HG03108 (cell line): ENCODE measurements around the gene UNC119B.
A peak's percentile ranks its signal among the peaks of the same experiment; 100 is the strongest.
"Not testable (repeated sequence)": the region's sequence is repeated elsewhere in the genome, so short reads cannot be mapped to it uniquely, and the experiment has no call there.

Source experiments
- ATAC-seq: cut with Tn5 transposase; IDR thresholded peaks from one replicate; pipeline ENCODE4 v1.9.1; 2021; ENCODE audit warnings: moderate library complexity; ENCODE audit not compliant: unreplicated experiment

The UNC119B gene

DNA sequence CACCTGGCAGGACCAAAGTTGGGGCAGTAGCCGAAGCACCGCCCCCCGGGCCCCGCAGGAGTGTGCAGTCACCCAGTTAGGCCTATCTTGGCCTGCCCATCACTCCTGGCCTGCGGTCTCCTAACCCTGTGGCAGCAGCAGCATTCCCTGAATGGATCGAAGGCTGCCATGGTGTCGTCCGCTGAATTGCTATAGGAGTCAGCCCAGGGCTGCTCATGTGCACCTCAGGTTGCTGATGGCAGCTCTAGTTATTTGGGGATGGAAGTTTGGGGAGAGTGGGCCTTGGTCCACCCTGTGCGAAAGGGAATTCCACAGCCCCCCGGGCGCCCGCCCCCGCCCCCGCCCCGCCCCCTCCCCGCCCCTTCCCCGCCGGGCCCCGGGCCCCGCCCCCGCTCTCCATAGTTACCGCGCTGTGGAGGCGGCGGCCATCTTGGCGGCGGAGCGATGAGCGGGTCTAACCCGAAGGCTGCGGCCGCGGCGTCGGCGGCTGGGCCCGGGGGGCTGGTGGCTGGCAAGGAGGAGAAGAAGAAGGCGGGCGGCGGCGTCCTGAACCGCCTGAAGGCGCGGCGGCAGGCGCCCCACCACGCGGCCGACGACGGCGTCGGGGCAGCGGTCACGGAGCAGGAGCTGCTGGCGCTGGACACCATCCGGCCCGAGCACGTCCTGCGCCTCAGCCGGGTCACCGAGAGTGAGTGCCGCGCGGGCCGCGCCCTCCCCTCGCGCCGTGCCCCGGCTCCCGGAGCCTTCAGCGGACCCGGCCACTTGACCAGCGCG is at the start of gene UNC119B:
UNC119B (plus strand) TSS at position 428 of the 774 bp plus-strand sequence; CDS start at position 445, 17 bp downstream.
- peak; percentile 52 for ATAC-seq

DNA sequence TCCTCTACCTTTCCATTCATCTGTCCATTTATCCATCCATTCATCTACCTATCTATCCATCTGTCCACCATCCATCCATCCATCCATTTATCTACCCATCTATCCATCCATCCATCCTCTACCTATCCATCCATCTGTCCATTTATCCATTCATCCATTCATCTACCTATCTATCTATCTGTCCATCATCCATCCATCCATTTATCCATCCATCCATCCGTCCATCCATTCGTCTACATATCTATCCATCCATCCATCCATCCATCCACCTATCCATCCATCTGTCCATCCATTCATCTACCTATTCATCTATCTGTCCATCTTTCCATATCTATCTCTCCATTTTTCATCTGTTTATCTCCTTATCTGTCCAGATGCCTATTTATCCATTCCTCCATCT is 48.8 kb upstream of the UNC119B start:
- no peak for ATAC-seq

DNA sequence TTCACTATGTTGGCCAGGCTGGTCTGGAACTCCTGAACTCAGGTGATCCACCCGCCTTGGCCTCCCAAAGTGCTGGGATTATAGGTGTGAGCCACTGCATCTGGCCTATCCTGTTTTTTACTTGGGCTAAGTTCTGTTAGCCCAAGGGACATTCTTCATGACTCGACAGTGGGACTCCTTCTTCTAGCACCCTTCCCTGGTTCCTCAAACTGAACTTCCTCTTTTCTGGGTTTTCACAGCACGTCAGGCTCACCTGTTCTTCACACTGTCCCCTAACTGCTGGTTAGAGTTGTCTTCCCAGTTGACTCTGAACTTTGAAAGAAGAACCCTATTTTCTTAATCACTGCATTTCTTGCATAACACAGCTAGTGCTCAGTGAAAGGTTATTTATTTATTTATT is 47.4 kb upstream of the UNC119B start:
- ATAC-seq, result no peak

DNA sequence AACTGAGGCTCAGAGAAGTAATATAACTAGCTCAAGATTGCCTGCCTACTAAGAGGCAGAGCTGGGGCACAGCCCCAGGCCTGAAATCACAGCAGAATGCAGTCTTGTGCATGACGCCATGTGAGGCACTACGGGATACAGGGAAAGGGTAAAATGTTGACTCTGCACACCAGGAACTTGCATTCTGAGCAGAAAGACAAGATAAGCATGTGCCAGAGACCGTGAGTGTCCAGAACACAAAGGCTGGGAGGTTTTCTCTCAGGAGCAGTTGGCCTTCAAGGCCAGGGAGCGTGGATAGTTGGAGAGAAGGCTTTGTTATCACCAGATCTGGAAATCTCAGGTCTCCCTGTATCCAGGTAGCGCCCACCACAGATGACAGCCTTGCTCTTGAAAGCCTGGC is 46.5 kb upstream of the UNC119B start:
- no peak for ATAC-seq

DNA sequence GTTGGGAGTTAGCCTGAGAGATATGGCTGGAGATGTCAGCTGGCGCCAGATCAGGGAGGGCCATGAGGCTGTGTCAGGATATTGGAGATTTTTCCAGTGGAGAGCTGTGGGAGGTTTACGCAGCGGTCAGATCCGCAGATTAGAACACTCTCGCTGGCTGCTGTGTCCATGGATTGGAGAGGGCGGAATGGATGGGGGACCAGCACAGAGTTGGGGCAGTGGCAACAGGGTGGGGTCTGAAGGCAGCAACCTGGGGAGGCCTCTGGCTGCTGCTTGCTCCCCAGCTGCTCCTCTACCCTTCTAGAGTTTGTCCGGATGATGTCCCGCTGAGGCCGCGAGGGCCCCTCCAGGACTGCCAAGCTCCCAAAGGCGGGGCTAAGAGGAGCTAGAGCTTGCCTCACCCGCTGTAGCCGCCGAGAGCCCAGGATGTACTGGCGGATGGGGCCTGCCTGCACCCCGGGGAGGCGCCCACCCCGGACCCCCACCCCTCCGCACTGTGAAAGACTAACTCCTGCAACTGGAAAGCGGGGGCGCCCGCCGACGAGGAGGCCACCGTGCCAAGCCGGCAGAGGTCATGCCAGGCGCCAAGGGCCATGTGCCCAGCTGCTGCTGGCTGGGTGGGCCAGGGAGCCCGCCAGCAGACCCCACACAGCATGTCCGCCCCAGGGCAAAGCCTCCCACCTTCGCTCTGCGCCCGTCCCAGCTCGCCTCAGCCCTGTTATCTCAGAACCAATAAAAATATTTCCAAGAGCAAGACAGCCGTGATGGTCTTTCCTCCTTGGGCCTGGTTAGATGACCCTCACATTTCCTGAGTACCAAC is 43.5 kb upstream of the UNC119B start:
- ATAC-seq, result no peak

DNA sequence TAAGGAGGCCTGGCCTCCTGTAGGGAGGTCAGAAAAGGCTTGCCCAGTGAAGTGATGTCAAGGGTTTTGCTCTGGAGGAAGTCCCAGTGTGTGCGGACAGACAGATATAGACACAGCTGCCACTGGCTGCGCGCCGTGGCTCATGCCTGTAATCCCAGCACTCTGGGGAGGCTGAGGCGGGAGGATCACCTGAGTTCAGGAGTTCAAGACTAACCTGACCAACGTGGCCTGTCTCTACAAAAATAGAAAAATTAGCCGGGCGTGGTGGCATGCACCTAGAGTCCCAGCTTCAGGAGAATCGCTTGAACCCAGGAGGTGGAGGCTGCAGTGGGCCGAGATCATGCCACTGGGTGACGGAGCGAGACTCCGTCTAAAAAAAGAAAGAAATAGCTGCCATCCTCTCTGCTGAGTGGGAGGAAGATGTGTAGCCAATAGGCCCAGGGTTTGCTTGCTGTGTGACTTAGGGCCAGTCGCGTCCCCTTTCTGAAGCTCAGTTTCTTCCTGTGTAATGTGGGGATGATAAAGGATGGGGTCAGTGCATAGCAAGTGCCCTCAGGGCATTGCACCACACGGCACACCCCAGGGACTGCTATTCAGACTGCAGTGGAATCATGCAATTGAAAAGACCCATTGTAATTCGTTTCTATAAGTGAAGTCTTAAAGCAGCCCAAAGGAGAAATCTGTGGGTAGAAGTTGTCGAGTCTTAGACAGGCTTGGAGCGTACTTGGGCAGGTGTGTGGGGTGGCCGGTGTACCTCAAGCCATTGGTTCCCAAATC is 42.0 kb upstream of the UNC119B start:
- ATAC-seq, result no peak

DNA sequence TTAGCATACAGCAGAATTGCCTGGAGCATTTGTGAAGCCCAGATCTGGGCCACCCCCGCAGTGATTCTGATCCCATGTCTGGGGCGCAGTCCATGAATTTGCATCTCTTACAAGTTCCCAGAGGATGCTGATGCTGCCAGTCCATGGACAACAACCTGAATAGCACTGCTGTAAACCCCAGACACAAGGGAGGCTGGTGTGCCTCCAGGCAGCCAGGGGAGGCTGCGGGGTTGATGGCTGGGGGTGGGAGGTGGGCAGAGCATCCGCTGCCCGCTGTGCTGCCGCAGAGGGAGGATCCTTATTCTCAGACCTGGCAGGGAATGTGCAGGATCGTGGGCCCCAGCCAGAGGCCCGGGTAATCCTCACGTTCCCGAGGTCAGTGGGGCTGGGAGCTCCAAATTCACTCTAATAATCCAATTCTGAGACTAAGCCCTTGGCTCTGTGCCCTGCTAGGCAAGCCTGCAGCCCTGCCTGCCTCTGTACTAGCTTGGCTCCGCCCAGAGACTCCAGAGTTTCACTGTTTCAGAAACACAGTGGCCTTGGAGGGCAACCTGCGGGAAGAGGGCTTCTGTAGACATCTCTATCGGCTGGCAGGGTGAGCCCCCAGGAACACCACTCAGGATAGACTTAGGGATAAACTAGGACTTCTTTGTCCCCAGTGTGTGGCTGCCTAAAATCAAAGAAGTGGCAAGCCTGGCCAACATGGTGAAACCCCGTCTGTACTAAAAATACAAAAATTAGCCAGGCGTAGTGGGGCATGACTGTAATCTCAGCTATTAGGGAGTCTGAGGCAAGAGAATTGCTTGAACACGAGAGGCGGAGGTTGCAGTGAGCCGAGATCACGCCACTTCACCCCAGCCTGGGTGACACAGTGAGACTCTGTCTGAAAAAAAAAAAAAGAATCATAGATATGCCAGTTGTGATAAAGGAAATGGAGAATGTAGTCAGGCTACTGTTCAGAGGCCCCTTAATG is 41.1 kb upstream of the UNC119B start:
- peak; percentile 52 for ATAC-seq

DNA sequence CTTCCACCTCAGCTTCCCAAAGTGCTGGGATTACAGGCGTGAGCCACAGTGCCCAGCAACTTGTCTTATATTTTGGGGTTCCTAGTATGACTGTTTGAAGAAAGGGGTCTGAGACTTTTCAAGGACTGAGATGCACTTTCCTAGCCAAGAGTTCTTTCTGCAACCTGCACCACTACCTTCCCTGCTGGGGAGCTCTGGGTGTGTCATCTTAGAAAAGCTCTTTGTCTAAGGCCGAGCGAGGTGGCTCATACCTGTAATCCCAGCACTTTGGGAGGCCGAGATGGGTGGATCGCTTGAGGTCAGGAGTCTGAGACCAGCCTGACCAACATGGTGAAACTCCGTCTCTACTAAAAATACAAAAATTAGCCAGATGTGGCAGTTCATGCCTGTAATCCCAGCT is 40.0 kb upstream of the UNC119B start:
- ATAC-seq, result not testable (repeated sequence)

DNA sequence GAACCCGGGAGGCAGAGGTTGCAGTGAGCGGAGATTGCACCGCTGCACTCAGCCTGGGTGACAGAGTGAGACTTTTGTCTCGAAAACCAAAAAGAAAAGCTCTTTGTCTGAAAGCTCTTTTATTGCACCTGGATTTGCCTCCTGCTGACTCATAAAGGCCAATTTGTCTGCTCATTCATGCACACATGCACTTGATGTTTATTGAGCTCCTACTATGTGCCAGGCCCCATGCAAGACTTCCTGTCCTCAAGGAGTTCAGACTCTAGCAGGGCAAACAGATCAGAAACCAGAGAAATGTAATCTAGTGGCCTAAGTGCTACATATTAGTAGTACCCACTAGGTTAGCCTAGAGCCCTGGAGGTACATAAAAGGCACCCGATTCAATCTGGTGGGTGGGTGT is 39.6 kb upstream of the UNC119B start:
- ATAC-seq, result no peak

DNA sequence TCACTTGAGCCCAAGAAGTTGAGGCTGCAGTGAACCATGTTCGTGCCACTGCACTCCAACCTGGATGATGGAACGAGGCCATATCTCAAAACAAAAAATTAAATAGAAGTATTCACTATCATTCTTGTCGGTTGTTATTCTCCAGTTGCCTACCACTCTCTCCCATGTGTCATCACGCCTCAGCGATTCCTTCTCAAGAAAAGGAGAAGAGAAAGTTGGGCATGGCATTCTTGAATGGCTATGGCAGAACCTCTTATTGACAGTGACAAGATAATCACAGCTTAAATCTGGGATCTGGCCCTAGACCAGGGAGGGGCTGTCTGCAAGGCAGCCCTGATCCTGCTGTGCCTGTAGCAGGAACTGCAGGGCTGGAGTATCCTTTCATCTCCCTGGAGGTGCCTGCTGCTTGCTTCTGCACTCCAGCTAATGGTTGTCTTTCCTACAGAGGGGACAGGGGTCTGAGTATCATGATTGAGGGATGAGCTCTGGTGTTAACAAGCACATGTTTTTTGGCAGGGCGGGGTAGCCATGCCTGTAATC is 36.1 kb upstream of the UNC119B start:
- ATAC-seq, result no peak

DNA sequence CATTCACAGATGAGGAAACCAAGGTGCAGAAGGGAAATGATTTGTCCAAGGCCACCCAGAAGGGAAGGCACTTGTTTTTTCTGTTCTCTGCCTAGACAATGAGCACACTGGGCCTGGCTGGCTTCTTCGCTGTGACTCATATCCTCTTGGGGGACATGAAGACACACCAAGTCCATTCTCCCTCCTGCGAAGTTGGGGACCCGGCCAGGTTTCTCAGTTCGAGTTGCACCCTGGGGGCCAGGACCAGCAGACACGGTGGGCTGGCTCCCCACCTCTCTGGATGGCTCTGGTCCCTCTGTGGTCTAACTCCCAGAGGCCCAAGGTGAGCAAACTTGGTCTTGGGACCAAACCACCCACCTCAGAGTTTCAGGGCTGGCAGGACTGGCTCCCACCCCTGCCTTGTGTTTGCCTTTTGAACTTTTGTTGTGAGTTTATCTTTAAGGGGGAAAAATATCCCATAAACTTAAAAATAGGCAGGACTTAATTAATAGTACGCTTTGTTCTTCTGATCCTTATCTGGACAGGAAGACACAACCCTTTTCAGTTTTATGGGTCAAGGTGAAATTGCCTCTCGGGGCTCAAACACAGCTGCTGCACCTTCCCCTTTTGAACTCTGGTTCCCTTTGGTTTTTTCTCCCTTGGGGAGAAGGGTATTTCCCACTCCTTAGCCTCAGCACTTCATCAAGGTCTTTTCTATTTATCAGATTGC is 32.3 kb upstream of the UNC119B start:
- ATAC-seq, result peak; percentile 59

DNA sequence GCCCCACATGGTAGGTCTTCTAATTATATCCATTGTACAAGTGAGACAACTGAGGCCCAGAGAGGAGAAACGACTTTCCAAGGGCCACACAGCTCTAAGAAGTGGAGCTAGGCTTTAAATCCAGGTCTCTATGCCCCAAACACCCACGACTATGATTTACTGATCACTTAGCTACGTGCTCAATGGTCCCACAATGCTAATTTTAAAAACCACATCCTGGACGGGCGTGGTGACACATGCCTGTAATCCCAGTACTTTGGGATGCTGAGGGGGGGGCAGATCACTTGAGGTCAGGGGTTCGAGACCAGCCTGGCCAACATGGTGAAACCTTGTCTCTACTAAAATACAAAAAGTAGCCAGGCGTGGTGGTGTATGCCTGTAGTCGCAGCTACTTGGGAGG is 31.7 kb upstream of the UNC119B start:
- peak; percentile 9 for ATAC-seq

DNA sequence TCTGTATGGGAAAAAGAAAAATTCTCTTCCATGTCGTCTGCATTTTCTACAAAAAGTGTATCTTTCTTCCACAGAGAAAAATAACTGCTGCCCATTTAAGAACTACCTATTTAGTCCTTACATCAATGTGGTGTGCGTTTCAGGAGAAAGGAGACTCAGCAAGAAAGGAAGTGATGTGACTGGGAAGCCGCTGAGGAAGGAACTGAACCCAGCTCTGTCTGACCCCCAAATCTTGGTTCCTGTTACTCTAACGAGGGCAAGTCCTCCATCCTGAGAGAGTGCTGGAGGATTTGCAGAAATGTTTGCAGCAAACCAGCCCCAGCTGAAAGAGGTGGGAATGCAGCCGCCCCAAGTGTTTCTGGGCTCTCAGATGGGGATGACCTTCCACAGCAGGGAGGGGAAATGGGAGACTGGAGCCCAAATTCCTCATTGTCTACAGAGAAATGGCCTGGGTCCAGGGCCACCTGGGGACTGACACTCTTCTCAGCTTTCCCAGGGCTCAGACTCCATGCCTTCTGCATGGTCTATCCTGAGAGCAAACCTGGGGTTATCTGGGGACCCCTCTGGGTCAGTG is 30.0 kb upstream of the UNC119B start:
- ATAC-seq, result no peak

DNA sequence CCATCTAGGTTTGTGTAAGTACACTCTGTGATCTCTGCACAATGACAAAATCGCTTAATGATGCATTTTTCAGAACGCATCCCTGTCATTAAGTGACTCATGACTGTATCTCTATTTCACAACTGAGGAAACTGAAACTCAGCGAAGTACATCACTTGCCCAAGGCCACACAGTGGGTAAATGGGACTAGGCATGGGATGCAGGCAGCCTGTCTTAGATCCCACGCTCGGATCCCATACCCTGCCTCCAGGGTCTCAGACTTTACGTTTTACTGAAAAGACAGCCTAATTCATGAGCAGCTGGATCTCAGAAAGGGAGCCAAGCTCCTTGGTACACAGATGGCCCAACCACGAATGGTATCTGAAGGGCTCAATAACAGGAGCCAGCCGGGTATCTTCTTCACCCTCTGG is 25.7 kb upstream of the UNC119B start:
- no peak for ATAC-seq

DNA sequence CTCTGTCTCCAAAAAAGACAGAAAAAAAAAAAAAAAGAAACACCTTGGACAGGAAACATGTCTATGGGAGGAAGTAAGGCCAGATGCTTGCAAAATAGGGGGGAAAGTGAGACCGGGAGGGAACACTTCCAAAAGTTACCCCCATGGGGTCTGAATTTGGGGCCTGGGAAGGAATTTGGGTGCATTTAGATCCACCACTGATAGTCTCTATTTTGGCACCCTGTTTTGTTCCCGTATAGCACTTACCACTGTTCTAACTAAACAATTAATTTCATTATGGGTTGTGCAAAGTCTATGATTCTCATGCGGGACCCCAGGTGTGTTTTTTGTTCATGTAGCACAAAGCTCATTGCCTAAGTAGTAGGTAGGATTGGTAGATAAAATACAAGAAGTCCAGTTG is 24.7 kb upstream of the UNC119B start:
- ATAC-seq, result no peak

DNA sequence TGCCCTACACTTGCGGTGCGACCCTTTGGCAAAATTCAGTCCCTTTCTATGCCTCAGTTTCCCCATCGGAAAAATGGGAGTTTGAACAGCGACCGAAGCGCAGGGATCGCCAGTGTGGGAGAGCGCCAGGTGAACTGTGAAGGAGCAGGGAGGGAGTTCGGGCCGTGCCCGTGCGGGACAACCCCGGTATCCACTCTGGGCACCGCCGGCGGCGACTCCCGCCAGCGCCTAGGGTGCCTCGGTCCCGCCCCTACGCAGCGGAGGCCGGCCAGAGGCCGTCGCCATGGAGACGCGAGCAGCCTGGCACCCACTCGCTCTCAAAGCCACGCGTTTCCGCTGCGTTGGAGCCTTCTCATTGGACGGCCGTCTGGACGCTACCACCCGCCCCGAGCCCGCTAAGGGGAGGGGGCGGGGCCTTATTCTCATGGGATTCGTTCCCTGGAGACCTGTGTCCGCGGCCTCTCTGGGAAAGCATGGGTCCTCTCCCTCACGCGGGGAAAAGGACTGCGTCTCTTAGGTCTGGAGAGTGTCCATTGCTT is 24.0 kb upstream of the UNC119B start:
- ATAC-seq, result peak; percentile 71

DNA sequence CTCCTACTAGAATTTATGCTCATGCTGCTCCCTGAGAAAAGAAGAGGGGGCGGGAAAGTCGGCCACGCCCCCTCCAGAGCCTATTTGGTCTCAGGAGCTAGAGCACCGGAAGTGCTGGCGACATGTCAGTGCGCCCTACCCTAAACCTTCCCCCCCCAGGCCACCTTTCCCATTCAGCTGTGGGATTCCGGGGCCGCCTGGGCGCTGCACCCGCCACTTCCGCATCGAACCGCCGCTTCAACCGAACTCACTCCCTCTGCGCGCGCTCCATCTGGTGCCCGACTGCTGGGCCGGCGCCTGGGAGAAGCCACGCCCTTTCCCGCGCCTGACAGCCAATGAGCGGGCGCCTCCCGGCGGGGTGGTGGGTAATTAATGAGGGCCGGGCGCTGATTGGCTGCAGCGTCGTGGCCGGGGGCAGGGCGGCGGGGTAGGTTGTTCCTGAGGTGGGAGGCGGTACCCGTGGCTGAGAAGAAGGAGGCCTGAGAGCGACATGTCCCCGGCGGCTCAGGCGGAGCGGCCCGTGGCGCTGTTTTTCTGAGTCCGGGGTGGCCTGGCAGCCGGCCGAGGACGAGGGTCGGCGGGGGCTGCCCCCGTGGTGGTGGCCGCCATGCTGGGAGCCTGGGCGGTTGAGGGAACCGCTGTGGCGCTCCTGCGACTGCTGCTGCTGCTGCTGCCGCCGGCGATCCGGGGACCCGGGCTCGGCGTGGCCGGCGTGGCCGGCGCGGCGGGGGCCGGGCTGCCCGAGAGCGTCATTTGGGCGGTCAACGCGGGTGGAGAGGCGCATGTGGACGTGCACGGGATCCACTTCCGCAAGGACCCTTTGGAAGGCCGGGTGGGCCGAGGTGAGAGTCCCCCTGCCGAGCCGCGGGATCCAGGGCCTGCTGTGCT is 23.3 kb upstream of the UNC119B start, which contains the start of gene MLEC:
MLEC (plus strand) TSS at position 460 of the 888 bp plus-strand sequence; CDS start at position 608, 148 bp downstream.
- ATAC-seq, result peak; percentile 61
